Neutrophil (primary cell): ENCODE data around the gene RAB8B.
A peak's percentile ranks its signal among the peaks of the same experiment; 100 is the strongest.

Source experiments
- H3K27ac ChIP-seq: fragments of 200-600 bp; sonication (generic); 2 replicates; pipeline ENCODE4 v1.5.1; 2016; ENCODE audit warnings: mild to moderate bottlenecking, moderate library complexity
- H3K27me3 ChIP-seq: fragments of 200-600 bp; sonication (generic); 2 replicates; pipeline ENCODE4 v1.6.0; 2016; ENCODE audit warnings: mild to moderate bottlenecking
- H3K36me3 ChIP-seq: fragments of 200-600 bp; sonication (generic); 2 replicates; pipeline ENCODE4 v1.5.1; 2017
- H3K4me1 ChIP-seq, 2 experiments: fragments of 200-600 bp in 1 of 2; sonication (generic) in 1 of 2; 1 replicate in 1 of 2; 2 replicates in 1 of 2; pipeline versions ENCODE4 v1.5.1 to v1.6.1; 2013 to 2016; ENCODE audit warnings: low read depth in 1 of 2, low read length in 1 of 2, mild to moderate bottlenecking in 1 of 2, moderate library complexity in 1 of 2; ENCODE audit not compliant: control insufficient read depth in 1 of 2, insufficient read depth in 1 of 2
- H3K4me3 ChIP-seq, 2 experiments: fragments of 200-600 bp in 1 of 2; sonication (generic) in 1 of 2; 1 replicate in 1 of 2; 2 replicates in 1 of 2; pipeline ENCODE4 v1.5.1; 2013 to 2016; ENCODE audit warnings: low read depth in 1 of 2, low read length in 1 of 2, mild to moderate bottlenecking in 1 of 2, moderate library complexity in 1 of 2
- H3K9me3 ChIP-seq: fragments of 200-600 bp; sonication (generic); 2 replicates; pipeline ENCODE4 v1.5.1; 2016
- CTCF ChIP-seq: fragments of 200-600 bp; sonication (generic); IDR thresholded peaks from 2 replicates; pipeline ENCODE4 v1.5.1; 2016; ENCODE audit warnings: antibody characterized with exemption

RAB8B gene

GRCh38 chr15:63254991-63255390 is 65.6 kb downstream of the RAB8B start:
- Histone ChIP-seq H3K4me3 (no peak overlapping the region), H3K4me1 (no peaks in the 10 kb centered on the region), H3K36me3 (peaks cover 93% of the 10 kb centered on the region), H3K27me3 (no peaks in the 10 kb centered on the region), H3K27ac (no peak overlapping the region), H3K9me3 (no peaks in the 10 kb centered on the region)
- TF ChIP-seq CTCF = no peak

DNA sequence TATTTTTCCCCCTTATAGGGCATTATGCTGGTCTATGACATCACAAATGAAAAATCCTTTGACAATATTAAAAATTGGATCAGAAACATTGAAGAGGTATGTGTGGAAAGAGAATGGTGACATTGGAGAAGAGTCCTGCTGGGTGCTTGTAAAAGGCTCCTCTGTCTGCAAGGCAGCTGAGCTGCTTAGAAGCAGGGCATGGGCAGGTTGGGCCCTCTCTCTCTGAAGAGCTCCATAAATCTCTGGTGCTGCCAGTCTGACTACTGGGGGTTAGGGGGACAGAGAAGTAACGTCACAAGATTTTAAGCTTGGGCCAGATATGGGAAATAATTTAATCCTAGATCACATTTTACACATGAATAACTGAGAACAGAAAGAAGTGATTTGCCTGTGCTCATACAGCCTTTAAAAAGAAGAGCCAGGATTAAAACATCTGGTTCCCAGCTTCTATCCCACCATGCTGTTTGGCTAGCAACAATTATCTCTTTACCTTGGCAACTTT is 66.1 kb downstream of the RAB8B start:
- Histone ChIP-seq H3K27me3 (no peaks in the 10 kb centered on the region), H3K4me3 (no peak overlapping the region), H3K36me3 (peaks cover 93% of the 10 kb centered on the region), H3K4me1 (no peaks in the 10 kb centered on the region), H3K9me3 (no peaks in the 10 kb centered on the region), H3K27ac (no peak overlapping the region)
- TF ChIP-seq CTCF = no peak

DNA sequence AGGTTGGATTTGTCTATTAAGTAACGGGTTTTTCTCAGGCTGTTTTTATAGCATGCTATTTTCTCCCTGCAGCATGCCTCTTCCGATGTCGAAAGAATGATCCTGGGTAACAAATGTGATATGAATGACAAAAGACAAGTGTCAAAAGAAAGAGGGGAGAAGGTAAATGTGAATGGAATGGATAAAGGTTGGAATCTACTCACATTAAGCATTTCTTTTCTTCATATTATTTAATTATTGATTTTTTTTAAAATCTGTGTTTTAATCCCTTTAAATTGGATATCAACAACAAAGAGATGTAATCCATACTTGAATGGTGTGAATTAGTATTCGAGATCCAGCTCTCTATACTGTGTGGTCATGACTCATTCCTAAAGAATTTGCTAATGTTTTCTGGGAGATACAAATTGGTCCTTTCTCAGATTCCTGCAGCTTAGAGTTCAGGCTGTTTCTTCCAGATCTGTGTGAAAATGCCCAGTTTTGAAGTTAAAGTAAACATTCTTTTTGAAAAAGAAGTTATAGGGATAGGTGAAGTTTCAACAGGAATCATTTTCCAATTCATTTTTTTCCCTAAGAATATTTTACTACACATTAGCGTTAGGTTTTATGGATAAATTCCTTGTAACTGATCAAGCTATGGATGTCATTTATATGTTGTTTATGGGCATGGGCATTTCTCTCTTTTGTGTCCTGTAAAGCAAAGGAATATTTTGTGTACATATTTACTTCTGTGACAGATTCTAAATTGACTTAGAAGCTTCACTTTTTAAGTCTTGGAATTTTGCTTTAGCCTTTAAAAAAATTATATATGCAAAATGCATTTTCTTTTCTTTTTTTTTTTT is 67.2 kb downstream of the RAB8B start:
- Histone ChIP-seq H3K36me3 (peaks cover 93% of the 10 kb centered on the region), H3K4me1 (no peaks in the 10 kb centered on the region), H3K27ac (peak overlapping the region; percentile 0), H3K4me3 (no peak overlapping the region), H3K27me3 (no peaks in the 10 kb centered on the region), H3K9me3 (no peaks in the 10 kb centered on the region)
- TF ChIP-seq CTCF = no peak

- no peak overlapping the region for H3K27ac ChIP-seq
- no peaks in the 10 kb centered on the region for H3K4me1 ChIP-seq
- TF ChIP-seq CTCF = no peak
- no peaks in the 10 kb centered on the region for H3K9me3 ChIP-seq
- H3K4me3 ChIP-seq = no peak overlapping the region
- H3K36me3 ChIP-seq = peaks cover 97% of the 10 kb centered on the region
- no peaks in the 10 kb centered on the region for H3K27me3 ChIP-seq
Measured at GRCh38 chr15:63258658-63259057, 69.3 kb downstream of the RAB8B start.

DNA sequence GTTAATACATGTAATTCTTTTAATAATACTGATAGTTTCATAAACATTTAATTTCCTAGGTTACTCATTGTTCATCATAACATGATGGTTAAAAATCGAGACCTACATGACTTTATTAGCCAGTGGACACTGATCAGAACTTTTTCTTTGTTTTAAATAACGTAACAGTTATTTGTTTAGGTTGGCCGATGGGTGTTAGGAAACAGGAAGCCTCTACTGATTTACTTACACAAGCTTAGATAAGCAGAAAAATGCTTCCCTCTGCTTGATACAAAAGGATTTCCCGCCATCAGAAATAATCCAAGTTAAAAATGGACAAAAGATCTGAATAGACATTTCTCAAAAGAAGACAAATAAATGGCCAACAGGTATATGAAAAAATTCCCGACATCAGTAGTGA is 71.4 kb downstream of the RAB8B start:
- no peak for TF ChIP-seq CTCF
- H3K27ac ChIP-seq = peak overlapping the region; percentile 24

More for the DNA sequence above, 71.4 kb downstream of the RAB8B start:
- H3K36me3 ChIP-seq = peaks cover 99% of the 10 kb centered on the region
- no peaks in the 10 kb centered on the region for H3K9me3 ChIP-seq
- H3K4me3 ChIP-seq = no peak overlapping the region
- H3K4me1 ChIP-seq = no peaks in the 10 kb centered on the region
- no peaks in the 10 kb centered on the region for H3K27me3 ChIP-seq
